ENCODE measurements around the gene SRGAP2C.
"Not testable (repeated sequence)": the region's sequence is repeated elsewhere in the genome, so short reads cannot be mapped to it uniquely, and the experiment has no call there.

DNA sequence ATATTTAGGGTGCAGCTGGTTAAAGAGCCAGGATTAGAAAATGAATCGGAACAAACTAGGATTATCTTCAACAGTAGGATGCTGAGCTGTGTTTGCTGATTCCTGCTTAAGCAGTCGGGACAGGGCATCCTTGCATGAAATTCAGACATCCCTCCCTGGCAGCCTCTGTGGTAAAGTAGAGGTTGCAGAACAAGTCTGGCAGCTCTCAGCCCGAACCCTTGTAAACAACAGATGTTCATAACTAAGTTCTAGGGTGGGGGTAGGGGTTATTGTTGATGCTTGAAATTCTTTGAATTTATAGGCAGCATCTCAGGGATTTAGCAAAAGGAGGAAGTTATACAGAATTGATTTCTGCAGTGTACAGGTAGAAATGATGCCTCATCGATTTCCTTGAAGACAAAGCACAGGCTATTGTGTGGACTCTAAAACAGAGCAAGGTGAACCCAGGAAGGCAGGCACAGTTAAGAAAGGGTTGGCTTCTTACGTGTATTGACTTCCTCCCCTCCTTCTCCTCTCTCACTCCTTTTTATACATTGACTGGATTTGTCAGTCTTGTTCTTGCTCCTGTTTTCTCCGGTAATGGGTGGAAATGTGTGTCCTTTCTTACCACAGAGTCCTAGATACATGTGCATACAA lies 114.9 kb downstream of the SRGAP2C start:
- TF ChIP-seq EP300, POLR2A, POLR2AphosphoS5 (IDR thresholded peaks at IDR 0.05): not testable (repeated sequence)
- TF ChIP-seq, protein P1, sequence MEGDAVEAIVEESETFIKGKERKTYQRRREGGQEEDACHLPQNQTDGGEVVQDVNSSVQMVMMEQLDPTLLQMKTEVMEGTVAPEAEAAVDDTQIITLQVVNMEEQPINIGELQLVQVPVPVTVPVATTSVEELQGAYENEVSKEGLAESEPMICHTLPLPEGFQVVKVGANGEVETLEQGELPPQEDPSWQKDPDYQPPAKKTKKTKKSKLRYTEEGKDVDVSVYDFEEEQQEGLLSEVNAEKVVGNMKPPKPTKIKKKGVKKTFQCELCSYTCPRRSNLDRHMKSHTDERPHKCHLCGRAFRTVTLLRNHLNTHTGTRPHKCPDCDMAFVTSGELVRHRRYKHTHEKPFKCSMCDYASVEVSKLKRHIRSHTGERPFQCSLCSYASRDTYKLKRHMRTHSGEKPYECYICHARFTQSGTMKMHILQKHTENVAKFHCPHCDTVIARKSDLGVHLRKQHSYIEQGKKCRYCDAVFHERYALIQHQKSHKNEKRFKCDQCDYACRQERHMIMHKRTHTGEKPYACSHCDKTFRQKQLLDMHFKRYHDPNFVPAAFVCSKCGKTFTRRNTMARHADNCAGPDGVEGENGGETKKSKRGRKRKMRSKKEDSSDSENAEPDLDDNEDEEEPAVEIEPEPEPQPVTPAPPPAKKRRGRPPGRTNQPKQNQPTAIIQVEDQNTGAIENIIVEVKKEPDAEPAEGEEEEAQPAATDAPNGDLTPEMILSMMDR (IDR thresholded peaks at IDR 0.05): not testable (repeated sequence)
